Measurements from ENCODE around the gene MATN1.

MATN1 gene

DNA sequence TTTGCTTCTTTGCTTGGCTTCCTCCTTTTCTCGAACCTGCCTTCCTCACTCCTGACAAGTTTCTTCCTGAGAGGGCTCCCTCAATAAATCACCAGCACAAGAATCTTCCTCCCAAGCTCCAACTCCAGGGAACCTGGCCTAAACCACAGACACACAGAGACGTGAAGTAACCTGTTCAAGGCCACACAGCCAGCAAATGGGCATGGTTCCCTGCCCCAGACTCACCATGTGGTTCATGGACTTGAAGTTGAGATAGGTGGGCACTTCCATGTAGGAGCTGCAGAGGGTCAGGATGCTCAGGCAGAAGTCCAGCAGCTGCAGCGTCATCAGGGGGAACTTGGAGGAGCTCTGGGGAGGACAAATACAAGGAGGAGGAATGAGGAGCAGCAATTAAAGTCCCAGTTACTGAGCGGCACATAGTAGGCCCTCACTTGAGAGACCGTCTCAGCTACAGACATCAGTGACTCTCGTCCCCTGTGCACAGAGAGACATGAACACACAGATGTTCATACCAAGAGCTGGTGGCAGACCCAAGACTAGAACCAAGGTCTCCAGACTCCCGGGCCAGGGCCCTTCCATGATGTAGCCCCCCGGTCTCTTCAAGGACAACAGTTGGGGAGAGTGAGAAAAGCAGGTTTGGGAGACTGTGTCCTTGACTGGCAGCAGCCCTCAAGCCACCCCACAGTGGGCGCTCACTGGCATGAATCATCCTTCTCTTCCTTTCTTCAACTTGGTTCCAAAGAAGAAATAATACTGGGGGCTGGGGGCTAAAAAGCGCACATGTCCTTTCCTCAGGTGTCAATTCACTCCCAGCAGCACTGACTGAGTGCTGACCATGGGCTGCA is 15.6 kb upstream of the MATN1 start:
- H3K4me3 ChIP-seq (ENCODE audit: low read depth, low read length), result no peak overlapping the region
- TF ChIP-seq, protein P1, sequence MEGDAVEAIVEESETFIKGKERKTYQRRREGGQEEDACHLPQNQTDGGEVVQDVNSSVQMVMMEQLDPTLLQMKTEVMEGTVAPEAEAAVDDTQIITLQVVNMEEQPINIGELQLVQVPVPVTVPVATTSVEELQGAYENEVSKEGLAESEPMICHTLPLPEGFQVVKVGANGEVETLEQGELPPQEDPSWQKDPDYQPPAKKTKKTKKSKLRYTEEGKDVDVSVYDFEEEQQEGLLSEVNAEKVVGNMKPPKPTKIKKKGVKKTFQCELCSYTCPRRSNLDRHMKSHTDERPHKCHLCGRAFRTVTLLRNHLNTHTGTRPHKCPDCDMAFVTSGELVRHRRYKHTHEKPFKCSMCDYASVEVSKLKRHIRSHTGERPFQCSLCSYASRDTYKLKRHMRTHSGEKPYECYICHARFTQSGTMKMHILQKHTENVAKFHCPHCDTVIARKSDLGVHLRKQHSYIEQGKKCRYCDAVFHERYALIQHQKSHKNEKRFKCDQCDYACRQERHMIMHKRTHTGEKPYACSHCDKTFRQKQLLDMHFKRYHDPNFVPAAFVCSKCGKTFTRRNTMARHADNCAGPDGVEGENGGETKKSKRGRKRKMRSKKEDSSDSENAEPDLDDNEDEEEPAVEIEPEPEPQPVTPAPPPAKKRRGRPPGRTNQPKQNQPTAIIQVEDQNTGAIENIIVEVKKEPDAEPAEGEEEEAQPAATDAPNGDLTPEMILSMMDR (IDR thresholded peaks at IDR 0.05; ENCODE audit: low read depth, low read length, missing control alignments), result no peak
- DNase-seq (ENCODE audit: low read depth), result no peak

DNA sequence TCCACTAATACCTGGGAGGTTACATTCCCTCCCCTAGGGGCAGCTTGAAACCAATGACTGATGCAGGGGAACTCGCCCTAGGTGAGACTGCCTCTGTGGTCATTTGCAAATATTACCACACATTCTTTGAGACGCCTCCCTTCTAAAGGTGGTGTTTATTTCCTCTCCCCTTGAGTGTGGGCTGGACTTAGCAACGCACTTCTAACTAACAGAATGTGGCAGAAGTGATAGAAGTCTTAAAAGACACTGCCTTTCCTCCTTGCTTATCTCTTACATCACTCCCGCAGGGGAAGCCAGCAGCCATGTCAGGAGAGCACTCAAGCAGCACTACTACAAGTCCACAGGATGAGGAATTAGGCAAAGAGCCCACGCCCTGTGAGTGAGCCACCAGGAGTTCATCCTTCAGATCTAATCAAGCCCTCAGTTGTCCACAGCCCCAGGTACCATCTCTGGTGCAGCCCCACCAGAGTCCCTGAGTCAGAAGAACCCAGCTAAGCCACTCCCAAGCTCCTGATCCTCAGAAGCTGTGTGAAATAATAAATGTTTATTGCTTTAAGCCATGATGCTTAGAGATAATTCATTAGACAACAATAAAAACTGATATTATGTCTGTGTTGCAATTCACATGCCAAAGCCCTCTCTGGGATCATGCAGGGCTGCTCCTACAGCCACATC is 14.8 kb upstream of the MATN1 start:
- TF ChIP-seq, protein P1 (IDR thresholded peaks at IDR 0.05; ENCODE audit: low read depth, low read length, missing control alignments), result peak; percentile 15
- DNase-seq (ENCODE audit: low read depth), result no peak
- no peak overlapping the region for H3K4me3 ChIP-seq (ENCODE audit: low read depth, low read length)

DNA sequence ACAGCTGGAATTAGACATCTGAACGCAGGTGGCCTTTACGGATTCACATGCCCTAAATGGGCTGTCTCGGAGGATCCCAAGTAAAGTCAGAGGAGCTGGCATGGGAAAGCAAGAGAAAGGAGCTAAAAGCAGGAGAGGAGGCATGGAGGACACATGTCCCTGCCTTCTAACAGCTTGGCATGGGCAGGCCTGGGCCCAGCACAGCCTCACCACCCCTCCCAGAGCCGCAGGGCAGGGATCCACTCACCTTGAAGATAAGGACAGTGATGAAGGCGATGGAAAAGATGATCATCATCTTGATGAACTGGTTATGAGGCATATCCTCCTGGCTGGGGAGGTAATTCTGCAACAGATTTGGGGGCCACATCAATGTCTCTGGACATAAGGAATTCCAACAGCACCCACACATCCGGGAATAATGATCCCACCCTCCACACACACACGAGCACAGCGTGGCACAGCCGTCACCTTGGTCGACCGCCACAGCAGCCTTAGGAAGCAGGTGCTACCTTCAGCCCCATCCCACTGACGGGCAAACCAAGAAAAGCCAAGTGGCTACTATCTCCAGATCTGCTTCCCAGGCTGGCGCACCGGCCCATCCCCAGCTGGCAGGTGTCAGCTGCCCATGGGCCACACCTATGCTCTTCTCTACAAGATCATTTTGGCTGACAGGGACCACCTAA is 14.1 kb upstream of the MATN1 start:
- TF ChIP-seq, protein P1 (IDR thresholded peaks at IDR 0.05; ENCODE audit: low read depth, low read length, missing control alignments), result no peak
- no peak overlapping the region for H3K4me3 ChIP-seq (ENCODE audit: low read depth, low read length)
- no peak for DNase-seq (ENCODE audit: low read depth)

DNA sequence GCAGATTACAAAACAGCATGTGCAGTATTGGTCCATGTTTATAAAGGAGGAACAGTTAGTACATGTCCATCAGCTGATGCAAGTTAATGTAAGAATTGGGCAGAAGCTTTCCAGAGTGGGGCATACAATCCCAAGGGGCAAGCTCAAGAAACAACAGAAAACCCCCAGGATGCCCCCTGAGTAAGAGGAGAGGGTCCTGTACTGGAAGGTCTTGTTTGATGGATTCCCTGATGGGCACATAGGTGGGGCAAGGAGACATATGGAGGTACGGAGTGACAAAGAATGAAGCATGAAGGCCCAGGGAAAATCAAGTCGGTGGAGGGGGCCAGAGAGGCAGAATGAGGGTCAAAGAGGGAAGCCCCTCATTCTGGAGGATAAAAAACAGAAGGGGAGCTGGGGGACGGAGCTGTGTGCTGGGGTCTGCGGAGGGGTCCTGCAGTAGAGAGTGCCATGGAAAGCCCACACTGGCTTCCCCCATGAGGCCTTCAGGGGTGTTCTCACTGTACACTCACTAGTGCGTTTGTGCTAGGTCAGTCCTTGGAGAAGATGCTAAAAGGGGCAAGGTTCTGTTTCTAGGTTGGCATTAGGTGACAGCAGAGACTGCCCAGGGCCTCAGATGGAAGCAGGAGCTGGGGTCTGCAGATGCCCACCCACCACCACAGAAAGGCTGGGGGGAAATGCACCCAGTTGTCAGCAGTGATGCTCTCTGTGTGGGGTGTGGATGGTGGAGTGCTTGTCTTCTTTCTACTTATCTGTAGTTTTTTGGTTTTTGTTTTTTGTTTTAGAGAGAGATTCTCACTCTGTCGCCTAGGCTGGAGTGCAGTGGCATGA is 12.5 kb upstream of the MATN1 start:
- H3K4me3 ChIP-seq (ENCODE audit: low read depth, low read length), result no peak overlapping the region
- TF ChIP-seq, protein P1 (IDR thresholded peaks at IDR 0.05; ENCODE audit: low read depth, low read length, missing control alignments), result no peak

DNA sequence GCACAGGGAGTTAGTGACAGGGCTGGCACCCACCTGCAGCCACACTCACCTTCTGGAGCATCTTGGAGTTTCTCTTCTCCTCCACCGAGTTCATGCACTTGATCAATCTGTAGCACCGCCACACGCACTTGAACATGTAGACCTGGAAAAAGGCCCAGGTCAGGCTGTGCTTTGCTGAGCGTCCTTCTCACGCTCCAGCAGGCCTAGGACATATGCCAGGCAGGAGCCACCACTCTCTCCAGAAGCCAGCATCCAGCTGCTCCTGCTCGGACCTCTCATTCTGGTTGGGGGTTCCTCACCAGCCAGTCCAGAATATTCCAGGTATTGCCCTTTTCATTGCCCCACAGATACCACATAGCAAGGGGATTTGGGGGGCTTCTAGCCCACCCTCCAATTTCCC is 11.7 kb upstream of the MATN1 start:
- TF ChIP-seq, protein P1 (IDR thresholded peaks at IDR 0.05; ENCODE audit: low read depth, low read length, missing control alignments), result no peak
- DNase-seq (ENCODE audit: low read depth), result no peak
- H3K4me3 ChIP-seq (ENCODE audit: low read depth, low read length), result no peak overlapping the region

More for the DNA sequence above, 12.5 kb upstream of the MATN1 start:
- no peak for DNase-seq (ENCODE audit: low read depth)

DNA sequence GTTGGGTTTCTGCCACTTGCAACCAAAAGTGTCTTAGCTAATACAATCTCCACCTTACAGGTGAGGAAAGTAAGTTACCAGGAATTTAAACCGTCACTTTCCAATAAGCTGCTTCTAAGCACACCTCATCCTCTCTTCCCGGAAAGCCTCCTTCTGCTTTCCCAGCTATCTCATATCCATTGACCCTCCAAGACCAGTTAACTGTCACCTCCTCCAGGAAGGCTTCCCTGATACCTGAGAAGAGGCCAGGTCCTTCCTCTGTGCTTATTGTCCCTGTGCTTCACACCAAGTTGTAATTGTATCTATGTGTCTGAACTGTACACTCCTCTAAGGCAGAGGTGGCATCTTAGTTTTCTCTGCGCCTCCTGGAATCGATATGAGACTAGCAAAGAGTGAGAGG is 11.2 kb upstream of the MATN1 start:
- no peak for DNase-seq (ENCODE audit: low read depth)
- TF ChIP-seq, protein P1 (IDR thresholded peaks at IDR 0.05; ENCODE audit: low read depth, low read length, missing control alignments), result no peak
- no peak overlapping the region for H3K4me3 ChIP-seq (ENCODE audit: low read depth, low read length)
